Naive thymus-derived CD4-positive, alpha-beta T cell (primary cell): ENCODE data around the gene NDEL1. TPM values are rescaled to one million over a fixed set of nuclear protein-coding genes. Genes with fewer than 3 reads are reported as not detected.

ENCODE experiments used
- ATAC-seq: fragments of 150-1000 bp; cut with Tn5 transposase; 2 replicates; pipeline ENCODE4 v1.10.0; 2021; ENCODE audit warnings: mild to moderate bottlenecking, moderate library complexity
- CTCF ChIA-PET: fragments of 350-600 bp; sonication (Branson Sonifier 250); formaldehyde crosslinking; loops from one replicate; lab custom pipeline; 2021; ENCODE audit warnings: antibody characterized with exemption; lab: Charles Lee
- POLR2A ChIA-PET: fragments of 350-600 bp; sonication (Branson Sonifier 250); formaldehyde crosslinking; loops from one replicate; lab custom pipeline; 2021; ENCODE audit warnings: antibody characterized with exemption, inconsistent platforms; lab: Charles Lee
- DNase-seq, 9 donors: peaks; one replicate each; pipeline versions ENCODE4 v3.0.0 to v3.0.0-alpha.2; 2020 to 2022; ENCODE audit warnings: mixed read lengths in 1 of 9
- H3K27ac ChIP-seq: one replicate; pipeline ENCODE4 v1.7.0; 2013; ENCODE audit warnings: mild to moderate bottlenecking, low read depth, low read length, moderate library complexity
- H3K27me3 ChIP-seq, 2 donors: one replicate each; pipeline ENCODE4 v1.7.0; 2013; ENCODE audit warnings: low read length in 2 of 2, mild to moderate bottlenecking in 2 of 2, moderate library complexity in 2 of 2; ENCODE audit not compliant: control insufficient read depth in 2 of 2, insufficient read depth in 2 of 2
- H3K36me3 ChIP-seq, 3 experiments: 1 replicate in 2 of 3; 2 replicates in 1 of 3; pipeline ENCODE4 v1.7.0; 2013; ENCODE audit warnings: low read length in 3 of 3, mild to moderate bottlenecking in 3 of 3, moderate library complexity in 1 of 3; ENCODE audit not compliant: insufficient read depth in 3 of 3, control insufficient read depth in 2 of 3
- H3K4me1 ChIP-seq, 2 donors: one replicate each; pipeline ENCODE4 v1.7.0; 2013; ENCODE audit warnings: low read length in 2 of 2, mild to moderate bottlenecking in 2 of 2, moderate library complexity in 1 of 2; ENCODE audit not compliant: control insufficient read depth in 2 of 2, insufficient read depth in 2 of 2
- H3K4me3 ChIP-seq: 2 replicates; pipeline ENCODE4 v1.7.0; 2013; ENCODE audit warnings: mild to moderate bottlenecking, low read length
- H3K9me3 ChIP-seq, 3 experiments: 1 replicate in 2 of 3; 2 replicates in 1 of 3; pipeline ENCODE4 v1.7.0; 2013; ENCODE audit warnings: low read length in 3 of 3; ENCODE audit not compliant: control insufficient read depth in 2 of 3
- H3K27ac Mint-ChIP-seq, 9 donors: one replicate each; pipeline ENCODE4 v1.8.0; 2020 to 2022; ENCODE audit warnings: mixed read lengths in 9 of 9, mild to moderate bottlenecking in 8 of 9, moderate library complexity in 5 of 9, inconsistent platforms in 2 of 9
- H3K27me3 Mint-ChIP-seq, 5 donors: one replicate each; pipeline ENCODE4 v1.8.0; 2021 to 2022; ENCODE audit warnings: mixed read lengths in 5 of 5, mild to moderate bottlenecking in 1 of 5
- H3K36me3 Mint-ChIP-seq, 5 donors: one replicate each; pipeline ENCODE4 v1.8.0; 2020 to 2022; ENCODE audit warnings: mixed read lengths in 5 of 5, mild to moderate bottlenecking in 3 of 5, inconsistent platforms in 1 of 5
- H3K4me1 Mint-ChIP-seq, 7 donors: one replicate each; pipeline ENCODE4 v1.8.0; 2020 to 2022; ENCODE audit warnings: mixed read lengths in 7 of 7, mild to moderate bottlenecking in 3 of 7, inconsistent platforms in 1 of 7
- H3K4me3 Mint-ChIP-seq, 10 donors: one replicate each; pipeline ENCODE4 v1.8.0; 2020 to 2022; ENCODE audit warnings: mild to moderate bottlenecking in 10 of 10, mixed read lengths in 10 of 10, moderate library complexity in 6 of 10, inconsistent platforms in 2 of 10
- H3K9me3 Mint-ChIP-seq, 11 donors: one replicate each; pipeline ENCODE4 v1.8.0; 2020 to 2022; ENCODE audit warnings: mixed read lengths in 11 of 11, mild to moderate bottlenecking in 4 of 11, inconsistent platforms in 1 of 11, moderate library complexity in 1 of 11
- intact Hi-C, 2 donors: fragments of 100-400 bp; cut with micrococcal nuclease; formaldehyde crosslinking; loops; one replicate each; pipeline ENCODE4 v1.15.1; 2023
- polyA plus RNA-seq, 2 donors: library from polyadenylated mRNA; unstranded; fragments of 300-500 nt; fragmentation: Illumina TruSeq; gene quantifications; one replicate each; pipeline ENCODE4 v1.2.3, GENCODE V29; 2021
- total RNA-seq, 6 experiments: library from RNA in 5 of 6; stranded (reverse) in 5 of 6; gene quantifications; 1 replicate in 5 of 6; 2 replicates in 1 of 6; pipeline ENCODE4 v1.2.3 and lab custom pipeline; 2021 to 2026

The NDEL1 gene
- total and polyA plus RNA-seq, 7 experiments from 2014 or later: 53.7 to 274 (median 108) TPM

- H3K36me3 ChIP-seq: no peaks in the 10 kb centered on the region
- intact Hi-C loops: no loop called here
- Mint-ChIP-seq H3K4me3 (no peak overlapping the region), H3K36me3 (peaks cover 0 to 3% (median 0%) of the 10 kb centered on the region in 5 donors), H3K9me3 (peaks cover 0 to 3% (median 0%) of the 10 kb centered on the region in 11 donors), H3K27me3 (peaks cover 10 to 38% (median 17%) of the 10 kb centered on the region in 5 donors), H3K27ac (peak overlapping the region in 1 of 9 donors; percentile 22), H3K4me1 (no peaks in the 10 kb centered on the region)
- H3K9me3 ChIP-seq: no peaks in the 10 kb centered on the region
- DNase-seq (no peak), ATAC-seq (no peak)
- ChIA-PET POLR2A (no interaction called here), CTCF (no interaction called here)
- no peaks in the 10 kb centered on the region for H3K4me1 ChIP-seq
- H3K4me3 ChIP-seq: no peak overlapping the region
- H3K27me3 ChIP-seq: no peaks in the 10 kb centered on the region
- no peak overlapping the region for H3K27ac ChIP-seq
Measured at GRCh38 chr17:8402921-8403536, 32.7 kb upstream of the NDEL1 start.

- intact Hi-C loops: no loop called here
- CTCF ChIA-PET: no interaction called here
- POLR2A ChIA-PET: no interaction called here
Measured at GRCh38 chr17:8405499-8406016, 30.1 kb upstream of the NDEL1 start.

DNA sequence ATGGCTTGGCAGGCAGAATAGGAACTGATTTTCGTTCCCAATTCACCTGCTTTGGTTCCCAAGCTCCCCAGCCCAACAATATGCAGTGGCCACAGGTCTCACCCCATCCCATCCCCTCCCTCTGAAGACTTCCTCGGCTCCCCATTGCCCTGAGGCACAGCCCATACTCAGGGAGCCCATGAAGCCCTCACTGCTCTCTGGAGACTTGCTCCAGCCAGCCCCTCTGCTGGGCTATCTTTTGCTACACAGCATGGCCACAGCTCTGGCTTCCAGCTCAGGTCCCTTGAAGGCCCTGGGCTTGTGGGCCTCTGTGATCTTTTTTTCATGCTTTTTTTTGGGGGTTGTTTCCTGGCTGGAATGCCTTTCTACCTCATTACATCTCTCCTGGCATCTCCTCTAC is 29.5 kb upstream of the NDEL1 start:
- intact Hi-C loops: no loop called here
- Mint-ChIP-seq H3K27me3 (peaks cover under 1 to 33% (median 15%) of the 10 kb centered on the region in 5 donors), H3K36me3 (peaks cover 0 to 3% (median 0%) of the 10 kb centered on the region in 5 donors), H3K4me3 (no peak overlapping the region), H3K27ac (no peak overlapping the region), H3K9me3 (peaks cover 0 to 3% (median 0%) of the 10 kb centered on the region in 11 donors), H3K4me1 (peaks cover 0 to 16% (median 5%) of the 10 kb centered on the region in 7 donors)
- Histone ChIP-seq H3K4me1 (no peaks in the 10 kb centered on the region), H3K4me3 (no peak overlapping the region), H3K27ac (no peak overlapping the region), H3K36me3 (no peaks in the 10 kb centered on the region), H3K9me3 (no peaks in the 10 kb centered on the region), H3K27me3 (no peaks in the 10 kb centered on the region)
- DNase-seq (no peak), ATAC-seq (no peak)
- ChIA-PET CTCF (no interaction called here), POLR2A (no interaction called here)

More at GRCh38 chr17:8405499-8406016, 30.1 kb upstream of the NDEL1 start:
- DNase-seq: no peak
- peaks cover 0 to 3% (median 0%) of the 10 kb centered on the region in 11 donors for H3K9me3 Mint-ChIP-seq
- Histone ChIP-seq H3K4me1 (no peaks in the 10 kb centered on the region), H3K27ac (no peak overlapping the region), H3K9me3 (no peaks in the 10 kb centered on the region), H3K27me3 (no peaks in the 10 kb centered on the region), H3K4me3 (no peak overlapping the region), H3K36me3 (no peaks in the 10 kb centered on the region)
- H3K36me3 Mint-ChIP-seq: peaks cover 0 to 3% (median 0%) of the 10 kb centered on the region in 5 donors
- H3K4me1 Mint-ChIP-seq: peaks cover 0 to 10% (median 5%) of the 10 kb centered on the region in 7 donors
- H3K27ac Mint-ChIP-seq: no peak overlapping the region
- ATAC-seq: no peak
- peaks cover 7 to 39% (median 15%) of the 10 kb centered on the region in 5 donors for H3K27me3 Mint-ChIP-seq
- no peak overlapping the region for H3K4me3 Mint-ChIP-seq

DNA sequence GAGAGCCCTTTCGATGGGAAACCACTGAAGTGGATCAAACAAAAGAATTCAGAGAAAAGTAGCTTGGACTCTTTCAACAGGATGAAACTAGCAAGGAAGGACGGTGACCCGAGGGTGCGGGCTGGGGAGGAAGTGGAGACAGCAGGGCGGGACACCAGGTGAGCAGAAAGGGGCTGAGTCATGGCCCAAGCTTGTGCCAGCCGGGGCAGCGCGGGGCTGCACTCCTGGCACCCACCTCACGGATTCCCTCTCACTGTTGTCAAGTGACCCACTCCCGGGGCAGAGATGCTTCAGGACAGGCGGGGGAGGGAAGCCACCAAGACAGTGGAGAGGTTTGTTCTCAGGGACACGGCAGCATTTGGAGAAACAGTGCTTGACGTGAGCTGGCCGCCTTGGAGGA is 27.3 kb upstream of the NDEL1 start:
- no peak overlapping the region for H3K27ac ChIP-seq
- POLR2A ChIA-PET: no interaction called here
- ATAC-seq (no peak), DNase-seq (no peak)
- no peak overlapping the region for H3K27ac Mint-ChIP-seq
- no peak overlapping the region for H3K4me3 ChIP-seq
- no peaks in the 10 kb centered on the region for H3K27me3 ChIP-seq
- CTCF ChIA-PET: no interaction called here
- intact Hi-C loops: no loop called here
- H3K9me3 ChIP-seq: no peaks in the 10 kb centered on the region
- peaks cover 0 to under 1% of the 10 kb centered on the region in 2 donors for H3K4me1 ChIP-seq
- peaks cover 6 to 23% (median 11%) of the 10 kb centered on the region in 7 donors for H3K4me1 Mint-ChIP-seq
- no peaks in the 10 kb centered on the region for H3K36me3 ChIP-seq
- no peaks in the 10 kb centered on the region for H3K36me3 Mint-ChIP-seq
- H3K4me3 Mint-ChIP-seq: no peak overlapping the region
- H3K27me3 Mint-ChIP-seq: peaks cover 0 to 29% (median 13%) of the 10 kb centered on the region in 5 donors
- H3K9me3 Mint-ChIP-seq: peaks cover 0 to 1% (median 0%) of the 10 kb centered on the region in 11 donors

- ATAC-seq (peak; percentile 84), DNase-seq (peak; percentile 56 to 81 (median 70))
- Mint-ChIP-seq H3K27me3 (peaks cover 0 to 37% (median 8%) of the 10 kb centered on the region in 5 donors), H3K27ac (no peak overlapping the region), H3K36me3 (no peaks in the 10 kb centered on the region), H3K4me1 (peaks cover 9 to 26% (median 15%) of the 10 kb centered on the region in 7 donors), H3K9me3 (peaks cover 0 to 3% (median 0%) of the 10 kb centered on the region in 11 donors), H3K4me3 (peak overlapping the region in 1 of 10 donors; percentile 48)
- Histone ChIP-seq H3K9me3 (no peaks in the 10 kb centered on the region), H3K27me3 (no peaks in the 10 kb centered on the region), H3K4me3 (no peak overlapping the region), H3K36me3 (no peaks in the 10 kb centered on the region), H3K27ac (no peak overlapping the region), H3K4me1 (peaks cover 0 to 3% of the 10 kb centered on the region in 2 donors)
- POLR2A ChIA-PET: interaction anchor here (0.6 to 2.2 kb wide), 2 partner anchors 26 to 336 kb away, joined by 3 to 7 read pairs; no protein-coding TSS in a partner anchor
- CTCF ChIA-PET: interaction anchor here (0.8 to 1.9 kb wide), 9 partner anchors 25 to 585 kb away, joined by 3 to 19 read pairs (median 3); partner anchors contain the start of genes KRABD2 and NDEL1
- intact Hi-C loops: loop anchor here (1.0 to 5.0 kb wide), 5 partner anchors 25 to 587 kb away; partner anchors contain the start of genes NDEL1 (in 1 of the 2) and RPL26 (in 1 of the 2)
Measured at GRCh38 chr17:8409966-8410882, 25.5 kb upstream of the NDEL1 start.

- POLR2A ChIA-PET: interaction anchor here (0.6 to 2.2 kb wide), 2 partner anchors 26 to 335 kb away, joined by 3 to 7 read pairs; no protein-coding TSS in a partner anchor
- no peaks in the 10 kb centered on the region for H3K9me3 ChIP-seq
- Mint-ChIP-seq H3K4me3 (no peak overlapping the region), H3K36me3 (no peaks in the 10 kb centered on the region), H3K27ac (no peak overlapping the region), H3K4me1 (peaks cover 9 to 26% (median 15%) of the 10 kb centered on the region in 7 donors), H3K9me3 (peaks cover 0 to 3% (median 0%) of the 10 kb centered on the region in 11 donors), H3K27me3 (peaks cover 0 to 38% (median 6%) of the 10 kb centered on the region in 5 donors)
- no peaks in the 10 kb centered on the region for H3K36me3 ChIP-seq
- H3K27me3 ChIP-seq: no peaks in the 10 kb centered on the region
- ATAC-seq (no peak), DNase-seq (no peak)
- peaks cover 0 to 3% of the 10 kb centered on the region in 2 donors for H3K4me1 ChIP-seq
- CTCF ChIA-PET: interaction anchor here (0.8 to 1.9 kb wide), 4 partner anchors 35 to 374 kb away, joined by 3 to 19 read pairs (median 5); partner anchors contain the start of gene KRABD2
- no peak overlapping the region for H3K27ac ChIP-seq
- intact Hi-C loops: loop anchor here (1.0 to 5.0 kb wide), 5 partner anchors 24 to 586 kb away; partner anchors contain the start of genes NDEL1 (in 1 of the 2) and RPL26 (in 1 of the 2)
- H3K4me3 ChIP-seq: no peak overlapping the region
Measured at GRCh38 chr17:8410883-8411238, 24.8 kb upstream of the NDEL1 start.
